KBM-7 (cell line): ENCODE data around the gene MTIF3.

Experiments used
- DNase-seq: peaks from one replicate; pipeline ENCODE4 v3.0.0-alpha.2; 2015
- in situ Hi-C: fragments of 300-500 bp; cut with MboI; formaldehyde crosslinking; loops from 2 replicates; pipeline ENCODE4 v1.14.3; 2020; ENCODE audit warnings: low sequenced_read_pairs, low pct_unique_long_range_greater_than_20kb, mixed read lengths

Gene MTIF3

DNA sequence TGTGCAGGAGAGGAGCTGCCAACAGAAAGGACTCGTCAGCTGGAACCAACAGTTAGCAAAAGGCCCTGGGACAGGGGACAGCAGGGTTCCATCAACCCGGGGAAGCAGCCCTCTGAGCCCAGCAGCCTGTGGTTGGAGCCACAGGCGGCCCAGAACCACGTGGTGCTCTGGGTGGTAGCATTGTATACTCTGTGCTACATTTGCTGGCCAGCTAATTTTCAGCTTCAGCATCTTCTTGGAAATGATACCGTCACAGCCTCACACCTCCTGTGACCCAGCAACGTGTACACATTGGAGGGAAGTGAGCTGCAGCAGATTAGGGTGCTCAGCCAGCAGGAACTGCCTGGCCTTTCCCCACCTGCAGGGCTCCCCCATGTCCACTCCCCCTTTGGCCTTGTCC is 13.1 kb upstream of the MTIF3 start:
- in situ Hi-C loops: no loop called here
- DNase-seq: no peak

DNA sequence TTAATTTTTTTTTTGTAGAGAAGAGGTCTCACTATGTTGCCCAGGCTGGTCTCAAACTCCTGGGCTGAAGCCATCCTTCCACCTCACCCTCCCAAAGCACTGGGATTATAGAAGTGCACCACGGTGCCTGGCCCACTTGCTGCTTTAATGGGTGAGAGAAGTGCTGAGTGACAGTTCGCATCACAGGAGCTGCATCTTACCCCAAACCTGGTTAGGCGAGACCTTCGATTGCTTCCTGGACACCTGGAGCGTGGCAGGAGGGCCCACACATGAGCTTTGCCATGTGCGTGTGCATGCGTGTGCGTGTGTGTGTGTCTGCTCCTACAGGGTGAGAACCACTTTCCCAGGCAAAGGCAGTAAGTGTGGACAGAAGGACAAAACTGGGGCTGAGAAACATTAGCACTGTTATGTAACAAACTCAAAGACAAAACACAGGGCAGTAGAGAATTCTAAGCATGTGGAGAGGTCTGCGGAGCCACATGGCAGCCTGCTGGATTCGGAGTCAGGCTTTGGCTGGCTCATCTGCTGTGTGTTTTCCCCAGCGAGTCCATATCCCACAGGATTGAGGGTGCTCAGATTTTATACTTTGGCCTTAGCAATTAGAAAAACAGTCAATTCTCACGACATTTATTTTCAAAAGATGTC is 11.7 kb upstream of the MTIF3 start:
- in situ Hi-C loops: no loop called here
- DNase-seq: no peak

DNA sequence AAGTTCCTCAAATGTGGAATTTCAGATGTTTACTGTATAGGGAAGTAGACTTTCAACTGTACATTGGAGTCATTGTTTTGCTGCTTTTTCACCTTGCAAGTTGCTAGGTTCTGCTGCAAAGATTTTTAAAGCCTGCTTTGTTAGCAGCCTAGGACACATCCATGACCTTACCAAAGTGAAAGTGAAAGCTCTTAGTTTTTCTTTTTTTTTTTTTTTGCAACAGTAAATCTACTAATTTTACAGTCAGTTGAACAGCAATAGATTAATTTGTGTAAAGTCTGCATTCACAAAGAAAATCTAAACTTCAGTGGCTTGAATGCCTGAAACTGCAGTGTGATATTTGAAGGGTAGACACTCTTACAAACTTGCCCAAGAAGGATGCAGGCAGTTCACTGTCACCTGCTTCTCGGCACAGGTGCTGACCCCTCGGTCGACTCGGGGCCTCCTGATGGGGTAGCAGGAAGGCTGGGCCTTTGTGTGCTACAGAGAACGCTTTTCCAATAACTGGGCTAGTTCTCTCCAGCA is 5.0 kb upstream of the MTIF3 start:
- in situ Hi-C loops: no loop called here
- no peak for DNase-seq

DNA sequence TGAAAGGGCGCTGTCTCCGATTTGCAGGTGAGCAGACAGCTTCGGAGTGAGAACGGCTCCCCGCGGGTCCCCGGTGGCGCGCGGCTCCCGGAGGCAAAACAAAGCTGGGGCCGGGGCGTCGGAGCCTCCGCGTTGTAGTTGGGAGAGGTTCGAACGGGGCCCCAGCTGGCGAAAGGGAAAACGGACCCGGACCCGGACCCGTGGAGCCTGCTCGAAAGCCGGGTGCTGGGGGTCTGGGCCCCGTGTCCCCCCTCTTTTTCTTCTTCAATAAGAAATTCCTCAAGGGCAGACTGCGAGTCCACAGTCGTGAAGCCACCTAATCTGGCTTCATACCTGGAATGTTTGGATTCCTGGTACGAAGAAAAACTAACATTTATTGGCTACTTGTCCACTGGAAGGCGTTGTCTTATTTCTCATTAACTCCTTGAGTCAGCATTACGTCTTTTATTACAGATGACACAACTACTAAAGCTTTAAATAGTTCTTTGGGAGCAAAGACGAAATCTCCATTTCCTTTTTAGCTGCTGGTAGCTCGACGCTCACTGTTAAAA is 632 bp upstream of the MTIF3 start:
- DNase-seq: peak; percentile 26
- in situ Hi-C loops: no loop called here

DNA sequence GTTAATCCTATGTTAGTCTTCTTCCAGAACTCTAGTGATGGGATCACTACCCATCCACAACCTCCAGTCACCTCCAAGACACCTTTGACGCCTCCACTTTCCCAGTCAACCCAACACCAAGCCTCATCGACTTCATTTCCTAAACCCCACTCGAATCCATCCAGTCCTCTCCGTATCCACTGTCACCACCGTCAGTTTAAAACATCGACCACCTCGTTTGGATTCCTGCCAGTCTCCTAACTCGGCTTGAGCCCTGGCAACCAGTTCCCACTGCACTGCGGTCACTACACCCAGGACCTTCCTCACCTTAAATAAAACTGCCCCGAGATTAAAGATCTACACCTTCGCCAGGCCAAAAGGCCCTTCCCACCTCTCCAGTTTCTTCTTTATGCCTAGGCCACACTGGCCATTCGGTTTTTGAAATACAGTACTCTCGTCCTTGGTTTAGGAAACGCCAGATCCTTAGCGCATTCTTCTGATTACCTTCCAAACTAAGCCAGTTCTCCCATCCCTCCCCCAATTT is 1.2 kb downstream of the MTIF3 start:
- no peak for DNase-seq
- in situ Hi-C loops: no loop called here

DNA sequence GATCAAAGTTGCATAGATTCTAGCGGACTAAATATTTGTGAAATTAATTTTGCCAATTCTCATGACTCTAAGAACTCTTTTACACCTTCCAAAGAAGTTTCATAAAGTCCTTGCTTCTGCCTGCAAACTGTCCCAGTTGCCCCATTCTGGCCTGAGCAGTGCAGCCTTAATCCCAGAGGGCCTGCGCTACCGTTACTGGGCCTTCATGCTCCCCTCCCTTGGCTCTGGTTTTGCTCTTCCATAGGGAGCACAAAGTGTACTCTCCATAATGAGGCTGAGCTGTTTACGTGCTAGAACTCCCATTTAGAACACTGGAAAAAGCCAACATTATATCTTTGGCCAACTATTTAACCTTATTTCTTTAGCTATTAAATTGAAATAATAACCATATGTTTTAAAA is 2.1 kb downstream of the MTIF3 start:
- in situ Hi-C loops: no loop called here
- no peak for DNase-seq

DNA sequence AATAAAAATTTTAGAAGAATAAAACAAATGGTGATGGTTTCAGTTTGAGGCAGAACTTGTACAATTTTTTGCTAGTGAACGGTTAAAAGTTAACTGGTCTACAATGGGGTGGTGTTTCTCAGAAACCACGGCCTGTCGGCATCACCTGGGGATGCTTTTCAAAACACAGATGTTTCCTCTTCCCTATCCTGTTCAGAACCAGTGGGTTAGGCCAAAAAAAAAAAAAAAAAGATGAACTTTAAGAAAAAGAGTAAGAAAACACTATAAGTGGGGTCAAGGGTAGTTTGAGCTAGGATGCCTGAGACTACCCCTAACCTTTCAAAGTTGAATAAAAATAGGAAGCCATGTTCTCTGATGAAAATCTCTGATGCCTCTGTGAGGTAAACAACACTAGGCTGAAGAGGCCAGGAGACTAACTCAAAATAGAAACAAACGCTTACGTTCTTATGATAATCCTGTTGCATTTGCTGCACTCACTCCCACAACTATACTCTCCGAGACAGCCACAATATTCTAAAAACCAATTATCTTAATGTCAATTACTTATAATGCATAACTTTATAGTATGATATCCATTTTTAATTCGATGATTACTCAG is 3.3 kb downstream of the MTIF3 start:
- DNase-seq: peak; percentile 82
- in situ Hi-C loops: no loop called here

DNA sequence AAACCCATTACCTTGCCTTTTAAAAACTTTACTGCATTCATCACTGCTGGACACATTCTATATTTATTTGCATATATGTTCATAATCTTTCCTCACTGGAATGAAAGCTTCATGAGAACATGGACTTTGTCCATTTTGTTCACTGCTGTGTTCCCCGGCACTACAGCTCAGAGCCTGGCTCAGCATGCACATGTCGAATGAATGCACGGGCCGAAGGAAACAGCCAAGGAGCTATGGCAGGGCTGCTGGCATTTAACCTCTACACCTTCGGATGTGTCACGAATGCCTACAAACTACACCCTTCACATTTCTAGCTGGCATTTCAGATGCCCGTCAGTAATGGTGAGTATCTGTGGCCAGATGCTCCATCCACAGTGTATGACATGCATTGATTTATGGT is 7.6 kb downstream of the MTIF3 start:
- DNase-seq: no peak
- in situ Hi-C loops: no loop called here

DNA sequence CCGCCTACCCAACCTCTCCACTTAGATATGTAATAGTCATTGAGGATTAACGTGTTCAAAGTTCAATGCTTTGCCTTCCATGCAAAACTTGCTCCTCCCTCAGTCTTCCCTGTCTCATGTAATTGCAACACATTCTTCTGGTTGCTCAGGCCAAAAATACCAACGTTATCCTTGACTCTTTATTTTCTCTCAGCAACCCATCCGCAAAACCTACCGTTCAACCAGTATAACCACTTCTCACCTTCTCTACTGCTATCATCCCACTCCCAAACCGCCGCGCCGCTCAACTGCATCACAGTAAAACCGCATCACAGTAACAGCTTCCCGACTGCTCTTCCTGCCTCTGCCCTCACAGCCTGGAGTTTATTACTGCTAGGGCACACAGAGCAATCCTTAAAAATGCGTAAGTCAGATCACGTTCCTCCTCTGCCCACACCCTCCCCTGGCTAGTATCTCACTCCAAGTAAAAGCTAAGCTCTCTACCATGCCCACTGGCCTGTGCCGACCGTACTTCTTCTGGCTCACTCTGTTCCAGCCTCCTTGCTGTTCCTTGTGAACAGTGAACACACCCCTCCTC is 8.2 kb downstream of the MTIF3 start:
- DNase-seq: peak; percentile 91

DNA sequence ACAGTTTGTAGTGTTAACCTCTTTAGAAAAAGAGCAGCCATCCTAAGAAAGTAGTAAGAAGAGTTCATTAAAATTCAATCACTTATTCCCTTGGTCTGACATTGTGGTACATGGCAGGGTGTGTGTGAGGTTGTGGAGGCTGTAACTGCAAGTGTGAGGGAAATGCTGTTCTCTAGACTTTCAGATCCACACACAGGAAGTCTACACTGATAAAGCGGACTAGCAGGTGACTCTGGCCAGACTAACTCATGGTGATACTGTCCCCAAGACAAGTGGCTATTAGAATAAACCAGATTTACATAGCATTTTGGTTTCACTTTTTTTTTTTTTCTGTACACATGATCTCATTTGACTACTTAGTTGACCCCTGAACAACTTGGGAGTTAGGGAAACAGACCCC is 10.0 kb downstream of the MTIF3 start:
- in situ Hi-C loops: no loop called here
- no peak for DNase-seq

More for the DNA sequence above, 8.2 kb downstream of the MTIF3 start:
- in situ Hi-C loops: no loop called here

DNA sequence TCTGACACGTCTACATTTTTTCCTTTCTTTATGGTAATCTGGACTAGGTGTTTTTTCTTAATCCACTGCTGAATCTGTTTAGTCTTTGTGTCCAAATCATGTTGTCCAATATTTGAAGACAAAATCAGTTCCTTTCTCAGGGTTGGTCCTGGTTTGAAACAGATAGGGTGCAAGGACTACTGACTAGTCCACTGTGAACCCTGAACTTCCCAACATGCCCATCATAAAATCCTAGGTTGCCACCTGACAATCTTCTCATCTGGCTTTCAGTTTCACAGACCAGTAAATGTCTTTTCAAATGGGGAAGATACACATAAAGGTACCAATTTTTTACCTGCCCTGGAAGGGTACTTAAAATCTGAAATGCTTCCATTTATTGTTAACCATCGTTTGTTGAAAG is 13.2 kb downstream of the MTIF3 start:
- no peak for DNase-seq
- in situ Hi-C loops: no loop called here

DNA sequence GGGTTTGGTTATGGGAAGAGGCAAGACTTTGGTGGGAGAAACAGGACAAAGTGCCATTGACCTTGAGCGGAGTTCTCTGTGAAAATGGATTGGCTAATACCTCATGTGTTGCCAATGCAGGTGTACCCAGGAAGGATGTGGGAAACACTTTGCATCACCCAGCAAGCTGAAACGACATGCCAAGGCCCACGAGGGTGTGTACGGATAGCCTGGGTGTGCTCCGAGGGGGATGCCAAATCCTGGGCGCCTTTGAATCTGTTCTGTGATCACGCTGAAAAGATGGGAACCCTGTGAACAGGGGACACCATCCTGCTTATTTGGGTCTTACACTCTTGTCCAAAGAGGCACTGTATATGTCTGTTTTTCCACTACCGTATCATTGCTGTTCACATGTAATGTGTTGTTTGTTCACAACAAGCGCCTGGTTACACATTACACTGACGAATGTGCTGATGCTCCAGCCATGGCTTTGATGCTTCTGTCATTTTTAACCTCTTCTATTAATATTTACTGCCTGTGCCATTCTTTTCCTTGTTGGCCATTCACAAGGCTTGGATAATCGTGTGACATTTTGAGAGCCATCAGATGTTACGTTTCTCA is 17.7 kb downstream of the MTIF3 start:
- in situ Hi-C loops: no loop called here

DNA sequence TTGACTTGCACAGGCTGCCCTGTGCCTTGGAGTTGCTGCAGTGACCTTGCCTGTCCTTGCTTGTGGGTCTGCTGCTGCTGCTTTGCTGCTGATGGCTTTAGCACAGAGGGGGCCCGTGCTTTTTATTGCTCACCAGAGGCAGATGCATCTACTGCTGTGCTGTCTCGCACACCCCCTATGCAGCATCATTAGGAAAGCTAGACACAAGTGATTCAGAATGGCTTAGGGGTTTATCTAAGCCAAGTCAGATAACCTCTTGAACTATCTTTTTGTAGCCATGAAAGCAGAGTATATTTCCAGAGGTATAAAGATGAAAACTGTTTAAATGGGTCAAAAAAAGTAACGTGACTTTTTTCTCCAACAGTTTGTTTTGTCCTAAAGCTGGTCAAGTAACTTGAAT is 18.2 kb downstream of the MTIF3 start:
- no peak for DNase-seq
- in situ Hi-C loops: no loop called here

More for the DNA sequence above, 17.7 kb downstream of the MTIF3 start:
- DNase-seq: no peak

DNA sequence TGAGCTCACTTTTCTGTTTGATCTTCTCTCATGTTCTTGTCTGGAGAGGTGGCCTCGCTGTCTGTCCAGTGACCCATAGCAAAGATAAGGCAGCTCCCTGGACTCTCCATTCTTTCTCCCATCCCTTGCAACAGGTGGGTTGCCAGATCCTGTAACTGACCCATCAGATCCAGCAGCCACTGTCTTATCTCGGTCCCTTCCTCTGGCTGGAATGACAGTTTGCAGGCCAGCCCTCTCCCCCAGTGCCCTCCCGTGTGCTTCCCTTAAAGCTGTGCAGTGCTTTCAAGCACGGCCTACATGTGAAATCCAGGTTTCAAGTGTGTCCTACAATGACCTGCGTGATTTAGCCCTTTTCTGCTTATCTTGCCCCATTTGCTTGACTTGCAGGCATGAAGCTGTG is 22.2 kb downstream of the MTIF3 start:
- no peak for DNase-seq
- in situ Hi-C loops: no loop called here

DNA sequence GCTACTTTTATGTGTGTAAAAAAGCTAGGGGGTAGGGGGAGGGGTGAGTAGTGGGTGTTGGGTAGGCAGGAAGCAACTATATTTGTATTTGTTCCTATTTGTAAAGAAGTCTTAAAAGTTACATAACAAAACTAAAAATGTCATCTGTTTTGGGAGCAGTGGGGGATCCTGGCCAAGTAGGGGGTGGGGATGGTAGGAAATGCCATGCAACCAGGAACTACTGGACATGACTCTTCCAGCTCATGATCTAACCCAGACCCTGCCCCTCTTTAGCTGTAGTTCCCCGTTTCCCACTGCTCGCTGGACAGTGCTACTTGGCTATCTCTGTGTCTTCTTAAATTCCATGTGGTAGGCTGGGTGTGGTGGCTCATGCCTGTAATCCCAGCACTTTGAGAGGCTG is 22.7 kb downstream of the MTIF3 start:
- no peak for DNase-seq
- in situ Hi-C loops: no loop called here

DNA sequence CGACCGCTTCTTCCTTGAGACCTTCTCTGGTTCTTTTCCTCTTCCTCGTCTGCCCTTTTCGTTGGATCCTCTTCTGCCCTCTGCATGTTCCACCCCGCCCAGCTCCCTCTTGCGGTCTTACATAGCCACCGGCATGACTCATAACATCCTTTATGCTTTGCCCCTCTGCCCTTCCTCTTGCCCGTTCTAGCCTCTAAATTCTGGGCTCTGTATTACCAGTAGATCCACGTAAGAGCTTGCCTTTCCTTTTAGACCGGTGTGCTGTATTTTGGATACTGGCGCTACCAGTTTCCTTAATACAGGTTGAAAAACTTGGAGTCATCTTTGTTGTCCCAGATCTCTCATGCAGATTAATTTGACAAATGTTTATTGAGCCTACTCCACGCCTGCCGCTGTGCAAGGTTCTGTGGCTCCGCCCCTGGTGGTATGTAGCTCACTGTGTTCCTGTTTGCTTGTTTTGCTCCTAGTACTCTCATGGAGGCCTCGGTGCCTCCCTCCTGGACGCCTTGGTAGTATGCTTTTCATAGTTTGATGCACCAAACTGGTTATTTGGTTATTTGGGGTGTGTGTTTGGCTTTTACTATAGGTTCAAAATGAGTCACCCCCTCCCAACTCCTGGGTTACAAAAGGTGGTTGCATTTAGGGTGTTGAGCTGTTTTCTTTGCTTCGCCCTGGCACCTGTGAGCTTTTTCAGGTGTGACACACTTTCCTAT is 24.3 kb downstream of the MTIF3 start:
- peak; percentile 92 for DNase-seq
- in situ Hi-C loops: no loop called here

DNA sequence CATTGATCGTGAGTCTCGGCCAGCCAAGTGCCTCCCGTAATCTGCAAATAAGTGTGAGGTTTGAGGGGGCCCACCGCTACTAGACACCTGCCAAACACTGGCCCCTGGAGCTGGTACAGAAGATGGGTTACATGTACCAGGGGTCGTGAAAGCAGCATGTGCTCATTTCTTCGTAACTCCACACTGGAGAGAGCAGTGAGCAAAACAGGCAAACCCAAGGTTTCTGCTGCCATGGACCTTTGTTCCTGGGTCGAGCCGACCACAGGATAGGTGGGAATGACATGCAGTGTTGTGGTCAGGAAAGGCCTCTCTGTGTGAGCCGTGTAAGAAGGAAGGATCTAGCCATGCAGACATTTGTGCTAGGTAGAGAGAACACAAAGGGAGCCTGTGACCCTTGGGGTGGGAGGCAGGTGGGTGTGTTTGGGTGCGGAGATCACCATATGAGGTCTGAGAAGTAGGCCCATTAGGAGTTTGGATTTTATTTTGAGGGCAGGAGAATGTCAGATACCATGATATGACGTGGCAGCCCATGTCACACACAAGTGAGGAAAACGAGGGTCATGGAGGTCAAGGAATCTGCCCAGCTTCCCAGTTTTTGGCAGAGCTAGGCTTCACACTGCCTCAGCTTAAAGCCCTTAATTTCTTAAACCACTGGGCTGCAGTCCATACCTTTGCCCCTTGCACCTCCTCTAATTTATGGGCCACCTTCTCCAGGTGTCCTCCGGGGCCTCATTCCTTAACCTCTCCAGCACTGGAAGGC is 25.0 kb downstream of the MTIF3 start:
- no peak for DNase-seq
- in situ Hi-C loops: no loop called here

DNA sequence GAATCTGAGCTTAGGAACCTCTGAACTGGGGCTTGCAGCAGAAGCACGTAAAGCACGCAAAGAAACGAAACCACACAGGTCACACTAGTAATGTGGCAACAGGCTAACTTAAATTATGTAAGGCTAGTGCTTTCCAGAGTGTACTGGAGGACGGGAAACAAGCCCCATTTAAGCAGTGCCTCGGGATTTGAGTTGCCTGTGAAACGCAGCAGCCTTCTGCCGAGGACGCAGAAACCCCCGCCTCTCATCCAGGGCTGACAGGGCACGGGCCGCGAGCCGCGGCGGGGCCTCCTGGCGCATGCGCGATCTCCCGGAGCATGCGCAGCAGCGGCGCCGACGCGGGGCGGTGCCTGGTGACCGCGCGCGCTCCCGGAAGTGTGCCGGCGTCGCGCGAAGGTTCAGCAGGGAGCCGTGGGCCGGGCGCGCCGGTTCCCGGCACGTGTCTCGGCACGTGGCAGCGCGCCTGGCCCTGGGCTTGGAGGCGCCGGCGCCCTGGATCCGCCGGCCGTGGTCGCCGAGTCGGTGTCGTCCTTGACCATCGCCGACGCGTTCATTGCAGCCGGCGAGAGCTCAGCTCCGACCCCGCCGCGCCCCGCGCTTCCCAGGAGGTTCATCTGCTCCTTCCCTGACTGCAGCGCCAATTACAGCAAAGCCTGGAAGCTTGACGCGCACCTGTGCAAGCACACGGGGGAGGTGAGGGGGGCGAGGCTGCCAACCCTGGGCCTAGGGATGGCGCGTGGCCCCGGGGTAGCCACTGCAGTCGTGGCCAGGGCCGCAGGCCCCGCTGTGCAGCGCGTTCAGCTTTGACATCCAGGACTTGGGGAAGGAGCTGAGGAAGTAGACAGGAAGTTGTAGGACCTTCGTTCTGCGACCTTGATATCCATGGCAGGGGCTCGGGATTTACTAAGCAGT is 25.9 kb downstream of the MTIF3 start, which contains the start of gene GTF3A:
TSS of gene GTF3A (plus strand) at position 374 of the 912 bp plus-strand sequence.
- DNase-seq: peak; percentile 91
- in situ Hi-C loops: no loop called here
